IPS-NIHi7 (cell line): Measurements from ENCODE around the gene DDX39B.
"Not testable (repeated sequence)": the region's sequence is repeated elsewhere in the genome, so short reads cannot be mapped to it uniquely, and the experiment has no call there.

Experiments
- DNase-seq: peaks from one replicate; pipeline ENCODE4 v3.0.0; 2012; ENCODE audit warnings: mixed read lengths; ENCODE audit errors: extremely low spot score

Gene DDX39B

GRCh38 chr6:31541658-31542521 lies at the start of gene DDX39B:
DDX39B (minus strand) TSS chr6:31542003; CDS start chr6:31540532, 1,471 bp downstream.
- peak; percentile 91 for DNase-seq

- not testable (repeated sequence) for DNase-seq
These were observed 48.9 kb upstream of the DDX39B start for GRCh38 chr6:31590691-31591090.

- no peak for DNase-seq
These were observed 47.3 kb upstream of the DDX39B start for GRCh38 chr6:31588871-31589650.

- no peak for DNase-seq
These were observed 46.3 kb upstream of the DDX39B start for GRCh38 chr6:31587791-31588777.

GRCh38 chr6:31586599-31587281 lies 44.9 kb upstream of the DDX39B start:
- DNase-seq, result no peak

- no peak for DNase-seq
These were observed 44.2 kb upstream of the DDX39B start, which contains the start of gene LST1 for GRCh38 chr6:31586008-31586407. LST1 (plus strand) TSS chr6:31586277; CDS start chr6:31587300, 1,023 bp downstream.

GRCh38 chr6:31585491-31585890 lies 43.7 kb upstream of the DDX39B start:
- peak; percentile 70 for DNase-seq

GRCh38 chr6:31582230-31582643 lies 40.4 kb upstream of the DDX39B start, which contains the start of gene LTB:
LTB (minus strand) TSS chr6:31582424; CDS start chr6:31582417, 7 bp downstream.
- DNase-seq, result no peak

GRCh38 chr6:31581434-31582229 lies 39.8 kb upstream of the DDX39B start:
- no peak for DNase-seq

GRCh38 chr6:31580807-31581433 lies 39.1 kb upstream of the DDX39B start:
- peak; percentile 91 for DNase-seq

GRCh38 chr6:31580438-31580740 lies 38.6 kb upstream of the DDX39B start:
- no peak for DNase-seq

GRCh38 chr6:31579546-31580437 lies 38.0 kb upstream of the DDX39B start:
- DNase-seq, result no peak

GRCh38 chr6:31579119-31579505 lies 37.3 kb upstream of the DDX39B start:
- DNase-seq, result no peak

- DNase-seq, result peak; percentile 67
These were observed 36.6 kb upstream of the DDX39B start for GRCh38 chr6:31578184-31579118.

- DNase-seq, result no peak
These were observed 35.8 kb upstream of the DDX39B start for GRCh38 chr6:31577579-31577966.

GRCh38 chr6:31576897-31577578 lies 35.2 kb upstream of the DDX39B start:
- DNase-seq, result no peak
